GM23338 (cell line): ENCODE measurements around the gene MLLT3.

Experiments
- CREB1 ChIP-seq: fragments of 250-450 bp; sonication (Bioruptor Pico); IDR thresholded peaks from 2 replicates; pipeline ENCODE4 v1.5.0; 2020; ENCODE audit warnings: low read depth, mild to moderate bottlenecking, moderate library complexity
- CTCF ChIP-seq, 2 experiments: fragments of 200-600 bp in 1 of 2; sonication (generic) in 1 of 2; conservative IDR thresholded peaks; 2 replicates each; pipeline versions ENCODE4 v1.5.1 to v1.6.1; 2016 to 2017; ENCODE audit warnings: antibody characterized with exemption in 2 of 2, low read depth in 2 of 2, mild to moderate bottlenecking in 2 of 2, moderate library complexity in 1 of 2
- EZH2 ChIP-seq: fragments of 200-600 bp; sonication (generic); IDR thresholded peaks from one replicate; pipeline ENCODE4 v1.8.0; 2017; ENCODE audit warnings: antibody characterized with exemption, mild to moderate bottlenecking, low read depth; ENCODE audit not compliant: unreplicated experiment
- EZH2phosphoT487 ChIP-seq: fragments of 200-600 bp; sonication (generic); IDR thresholded peaks from one replicate; pipeline ENCODE4 v1.8.1; 2018; ENCODE audit warnings: antibody characterized with exemption; ENCODE audit not compliant: unreplicated experiment
- NANOG ChIP-seq: IDR thresholded peaks from 2 replicates; pipeline ENCODE4 v1.6.1; 2016; ENCODE audit warnings: antibody characterized with exemption, borderline replicate concordance
- POLR2AphosphoS5 ChIP-seq: IDR thresholded peaks from 2 replicates; pipeline ENCODE4 v1.6.1; 2016; ENCODE audit warnings: antibody characterized with exemption, low read depth
- TF ChIP-seq, protein P1 (sequence below): IDR thresholded peaks from 2 replicates; pipeline ENCODE4 v1.6.1; 2016; ENCODE audit warnings: antibody characterized with exemption
- TF ChIP-seq, protein P2 (sequence below): IDR thresholded peaks from one replicate; pipeline ENCODE4 v1.6.1; 2018; ENCODE audit warnings: antibody characterized with exemption; ENCODE audit not compliant: unreplicated experiment

GRCh38 chr9:20405616-20406015 lies 216.7 kb downstream of the MLLT3 start:
- no peak for TF ChIP-seq CTCF (conservative IDR thresholded peaks at IDR 0.05; ENCODE audit: low read depth in 2 of 2)
- no peak for TF ChIP-seq POLR2AphosphoS5
- no peak for TF ChIP-seq CREB1
- TF ChIP-seq EZH2phosphoT487, result no peak
- TF ChIP-seq EZH2, result no peak
- TF ChIP-seq, protein P1, sequence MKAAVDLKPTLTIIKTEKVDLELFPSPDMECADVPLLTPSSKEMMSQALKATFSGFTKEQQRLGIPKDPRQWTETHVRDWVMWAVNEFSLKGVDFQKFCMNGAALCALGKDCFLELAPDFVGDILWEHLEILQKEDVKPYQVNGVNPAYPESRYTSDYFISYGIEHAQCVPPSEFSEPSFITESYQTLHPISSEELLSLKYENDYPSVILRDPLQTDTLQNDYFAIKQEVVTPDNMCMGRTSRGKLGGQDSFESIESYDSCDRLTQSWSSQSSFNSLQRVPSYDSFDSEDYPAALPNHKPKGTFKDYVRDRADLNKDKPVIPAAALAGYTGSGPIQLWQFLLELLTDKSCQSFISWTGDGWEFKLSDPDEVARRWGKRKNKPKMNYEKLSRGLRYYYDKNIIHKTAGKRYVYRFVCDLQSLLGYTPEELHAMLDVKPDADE, result no peak
- no peak for TF ChIP-seq NANOG
- TF ChIP-seq, protein P2, sequence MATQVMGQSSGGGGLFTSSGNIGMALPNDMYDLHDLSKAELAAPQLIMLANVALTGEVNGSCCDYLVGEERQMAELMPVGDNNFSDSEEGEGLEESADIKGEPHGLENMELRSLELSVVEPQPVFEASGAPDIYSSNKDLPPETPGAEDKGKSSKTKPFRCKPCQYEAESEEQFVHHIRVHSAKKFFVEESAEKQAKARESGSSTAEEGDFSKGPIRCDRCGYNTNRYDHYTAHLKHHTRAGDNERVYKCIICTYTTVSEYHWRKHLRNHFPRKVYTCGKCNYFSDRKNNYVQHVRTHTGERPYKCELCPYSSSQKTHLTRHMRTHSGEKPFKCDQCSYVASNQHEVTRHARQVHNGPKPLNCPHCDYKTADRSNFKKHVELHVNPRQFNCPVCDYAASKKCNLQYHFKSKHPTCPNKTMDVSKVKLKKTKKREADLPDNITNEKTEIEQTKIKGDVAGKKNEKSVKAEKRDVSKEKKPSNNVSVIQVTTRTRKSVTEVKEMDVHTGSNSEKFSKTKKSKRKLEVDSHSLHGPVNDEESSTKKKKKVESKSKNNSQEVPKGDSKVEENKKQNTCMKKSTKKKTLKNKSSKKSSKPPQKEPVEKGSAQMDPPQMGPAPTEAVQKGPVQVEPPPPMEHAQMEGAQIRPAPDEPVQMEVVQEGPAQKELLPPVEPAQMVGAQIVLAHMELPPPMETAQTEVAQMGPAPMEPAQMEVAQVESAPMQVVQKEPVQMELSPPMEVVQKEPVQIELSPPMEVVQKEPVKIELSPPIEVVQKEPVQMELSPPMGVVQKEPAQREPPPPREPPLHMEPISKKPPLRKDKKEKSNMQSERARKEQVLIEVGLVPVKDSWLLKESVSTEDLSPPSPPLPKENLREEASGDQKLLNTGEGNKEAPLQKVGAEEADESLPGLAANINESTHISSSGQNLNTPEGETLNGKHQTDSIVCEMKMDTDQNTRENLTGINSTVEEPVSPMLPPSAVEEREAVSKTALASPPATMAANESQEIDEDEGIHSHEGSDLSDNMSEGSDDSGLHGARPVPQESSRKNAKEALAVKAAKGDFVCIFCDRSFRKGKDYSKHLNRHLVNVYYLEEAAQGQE, result no peak
